ENCODE data around the gene DBN1.
"Not testable (repeated sequence)": the region's sequence is repeated elsewhere in the genome, so short reads cannot be mapped to it uniquely, and the experiment has no call there.

Gene DBN1

DNA sequence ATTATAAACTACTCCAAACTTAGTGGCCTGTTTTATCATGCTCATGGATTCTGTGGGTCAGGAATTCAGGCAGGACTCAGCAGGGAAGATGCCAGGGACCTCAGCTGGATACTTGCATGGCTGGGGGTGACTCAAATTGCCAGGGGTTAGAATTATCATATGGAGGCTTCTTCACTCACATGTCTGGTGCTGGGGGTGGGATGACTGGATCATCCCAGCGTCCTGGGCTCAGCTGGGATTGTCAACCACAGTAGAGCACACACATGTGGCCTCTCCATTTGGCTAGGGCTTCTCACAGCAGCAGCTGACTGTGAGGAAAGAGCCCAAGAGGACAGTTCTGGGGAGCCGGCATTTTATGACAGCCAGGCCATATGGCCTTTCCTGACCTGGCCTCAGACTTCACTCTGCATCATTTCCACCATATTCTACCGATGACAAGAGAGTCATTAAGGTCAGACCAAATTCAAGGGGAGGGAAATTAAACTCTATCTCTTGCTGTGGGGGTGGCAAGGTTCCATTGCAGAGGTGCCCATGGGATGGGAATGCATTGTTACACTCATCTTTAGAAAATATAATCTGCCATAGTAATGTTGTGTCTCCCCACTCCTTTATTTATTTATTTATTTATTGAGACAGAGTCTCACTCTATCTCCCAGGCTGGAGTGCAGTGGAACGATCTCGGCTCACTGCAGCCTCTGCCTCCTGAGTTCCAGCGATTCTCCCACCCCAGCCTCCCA, 52.2 kb downstream of the DBN1 start:
- no peak for DNase-seq (ENCODE audit: low spot score)
- TF ChIP-seq, protein P1, sequence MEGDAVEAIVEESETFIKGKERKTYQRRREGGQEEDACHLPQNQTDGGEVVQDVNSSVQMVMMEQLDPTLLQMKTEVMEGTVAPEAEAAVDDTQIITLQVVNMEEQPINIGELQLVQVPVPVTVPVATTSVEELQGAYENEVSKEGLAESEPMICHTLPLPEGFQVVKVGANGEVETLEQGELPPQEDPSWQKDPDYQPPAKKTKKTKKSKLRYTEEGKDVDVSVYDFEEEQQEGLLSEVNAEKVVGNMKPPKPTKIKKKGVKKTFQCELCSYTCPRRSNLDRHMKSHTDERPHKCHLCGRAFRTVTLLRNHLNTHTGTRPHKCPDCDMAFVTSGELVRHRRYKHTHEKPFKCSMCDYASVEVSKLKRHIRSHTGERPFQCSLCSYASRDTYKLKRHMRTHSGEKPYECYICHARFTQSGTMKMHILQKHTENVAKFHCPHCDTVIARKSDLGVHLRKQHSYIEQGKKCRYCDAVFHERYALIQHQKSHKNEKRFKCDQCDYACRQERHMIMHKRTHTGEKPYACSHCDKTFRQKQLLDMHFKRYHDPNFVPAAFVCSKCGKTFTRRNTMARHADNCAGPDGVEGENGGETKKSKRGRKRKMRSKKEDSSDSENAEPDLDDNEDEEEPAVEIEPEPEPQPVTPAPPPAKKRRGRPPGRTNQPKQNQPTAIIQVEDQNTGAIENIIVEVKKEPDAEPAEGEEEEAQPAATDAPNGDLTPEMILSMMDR (IDR thresholded peaks at IDR 0.05; ENCODE audit: extremely low read depth, missing control alignments) = no peak

DNA sequence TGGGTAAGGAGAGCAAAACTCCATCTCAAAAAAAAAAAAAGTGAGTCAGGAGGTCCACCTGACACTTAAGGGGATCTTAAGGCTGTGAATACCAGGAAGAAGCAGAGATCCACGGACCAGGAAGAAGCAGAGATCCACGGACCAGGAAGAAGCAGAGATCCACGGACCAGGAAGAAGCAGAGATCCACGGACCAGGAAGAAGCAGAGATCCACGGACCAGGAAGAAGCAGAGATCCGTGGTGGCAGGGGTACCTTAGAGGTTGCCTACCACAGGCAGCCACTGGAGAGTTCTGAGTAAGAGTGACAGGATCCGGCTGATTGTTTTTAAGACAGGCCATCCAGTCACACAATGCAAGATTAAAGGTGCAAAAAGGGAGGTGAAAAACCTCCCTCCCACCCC, 53.0 kb downstream of the DBN1 start:
- DNase-seq (ENCODE audit: low spot score) = not testable (repeated sequence)

DNA sequence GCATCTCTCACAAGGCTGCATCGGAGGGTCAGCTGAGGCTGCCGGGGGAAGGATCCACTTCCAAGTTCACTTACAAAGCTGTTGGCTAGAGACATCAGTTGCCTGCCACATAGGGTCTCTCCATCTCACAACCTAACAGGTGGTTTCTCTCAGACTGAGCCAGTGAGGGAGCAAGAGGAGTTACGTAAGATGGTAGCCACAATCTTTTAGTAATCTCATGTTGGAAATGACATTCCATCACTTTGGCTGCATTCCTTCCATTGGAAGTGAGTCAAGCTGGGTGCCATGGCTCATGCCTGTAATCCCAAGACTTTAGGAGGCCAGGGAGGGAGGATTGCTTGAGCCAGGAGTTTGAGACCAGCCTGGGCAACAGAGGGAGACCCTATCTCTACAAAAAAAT, 54.4 kb downstream of the DBN1 start:
- no peak for DNase-seq (ENCODE audit: low spot score)
- TF ChIP-seq, protein P1 (IDR thresholded peaks at IDR 0.05; ENCODE audit: extremely low read depth, missing control alignments) = no peak

DNA sequence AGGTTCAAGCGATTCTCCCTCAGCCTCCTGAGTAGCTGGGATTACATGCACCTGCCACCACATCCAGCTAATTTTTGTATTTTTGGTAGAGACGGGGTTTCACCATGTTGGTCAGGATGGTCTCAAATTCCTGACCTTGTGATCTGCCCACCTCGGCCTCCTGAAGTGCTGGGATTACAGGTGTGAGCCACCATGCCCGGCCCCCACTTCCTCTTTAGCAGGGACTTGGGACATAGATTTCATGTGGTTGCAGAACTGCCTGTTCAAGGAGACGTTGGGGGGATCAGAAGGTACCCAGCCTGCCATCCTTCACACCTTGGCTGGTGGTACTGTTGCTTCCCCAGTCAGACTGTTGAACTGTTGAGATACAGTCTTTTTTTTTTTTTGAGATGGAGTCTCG, 56.4 kb downstream of the DBN1 start:
- not testable (repeated sequence) for DNase-seq (ENCODE audit: low spot score)

DNA sequence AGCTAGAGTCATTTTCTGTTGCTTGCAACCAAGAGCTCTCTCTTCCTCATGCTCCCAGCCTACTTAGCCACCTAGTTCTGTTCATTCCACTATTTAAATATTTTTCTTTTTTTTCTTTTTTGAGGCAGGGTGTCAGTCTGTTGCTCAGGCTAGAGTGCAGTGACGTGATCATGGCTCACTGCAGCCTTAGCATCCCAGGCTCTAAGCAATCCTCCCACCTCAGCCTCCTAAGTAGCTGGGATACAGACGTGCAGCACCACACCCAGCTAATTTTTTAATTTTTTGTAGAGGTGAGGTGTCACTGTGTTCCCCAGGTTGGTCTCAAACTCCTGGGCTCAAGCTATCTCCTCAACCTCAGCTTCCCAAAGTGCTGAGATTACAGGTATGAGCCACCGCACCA, 59.0 kb downstream of the DBN1 start:
- TF ChIP-seq, protein P1 (IDR thresholded peaks at IDR 0.05; ENCODE audit: extremely low read depth, missing control alignments) = no peak
- DNase-seq (ENCODE audit: low spot score) = no peak

DNA sequence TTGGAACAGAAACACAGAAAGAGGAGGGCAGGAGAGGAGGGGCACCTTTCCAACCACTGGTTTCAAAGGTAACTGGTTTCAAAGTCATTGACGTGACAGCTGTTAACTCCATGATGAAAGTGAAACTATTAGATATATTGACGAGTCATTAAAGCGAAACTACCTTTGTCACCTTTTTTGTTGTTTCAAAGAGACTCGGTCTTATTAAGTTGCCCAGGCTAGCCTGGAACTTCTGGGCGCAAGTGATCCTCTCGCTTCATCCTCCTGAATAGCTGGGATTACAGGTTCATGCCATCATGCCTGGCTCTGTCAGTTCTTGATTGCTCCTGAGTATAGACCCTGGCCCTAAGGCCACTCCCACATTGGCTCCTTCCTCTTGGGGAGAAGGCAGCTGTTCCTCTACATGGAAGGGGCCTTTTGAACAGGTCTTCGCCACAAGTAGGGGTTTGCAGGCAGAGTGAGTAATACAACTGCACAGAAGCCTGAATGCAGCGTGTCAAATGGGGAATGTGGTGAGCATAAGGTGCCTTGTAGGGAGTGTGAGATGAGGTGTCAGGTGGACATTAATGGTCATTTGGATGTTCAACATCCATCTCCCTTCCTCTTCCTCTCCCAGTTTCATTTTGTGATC, 60.7 kb downstream of the DBN1 start:
- DNase-seq (ENCODE audit: low spot score) = peak; percentile 60
- TF ChIP-seq, protein P1 (IDR thresholded peaks at IDR 0.05; ENCODE audit: extremely low read depth, missing control alignments) = no peak

DNA sequence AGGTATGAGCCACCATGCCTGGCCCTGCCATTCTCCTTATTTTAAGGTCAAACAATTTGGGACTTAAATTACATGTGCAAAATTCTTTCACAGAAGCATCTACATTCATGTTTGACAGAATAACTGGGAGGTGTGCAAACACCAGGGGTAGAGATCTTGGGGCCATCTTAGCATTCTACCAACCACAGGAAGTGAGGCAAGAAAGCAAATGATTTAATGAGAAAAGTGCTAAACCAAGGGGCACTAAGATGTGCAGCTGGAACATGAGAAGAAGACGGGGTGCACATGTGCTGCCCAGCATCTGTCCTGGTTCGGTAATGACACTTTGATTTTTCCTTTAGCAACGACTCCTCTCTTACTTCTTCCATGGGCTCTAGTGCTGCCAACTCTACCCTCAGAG, 62.9 kb downstream of the DBN1 start:
- TF ChIP-seq, protein P1 (IDR thresholded peaks at IDR 0.05; ENCODE audit: extremely low read depth, missing control alignments) = no peak
- no peak for DNase-seq (ENCODE audit: low spot score)

DNA sequence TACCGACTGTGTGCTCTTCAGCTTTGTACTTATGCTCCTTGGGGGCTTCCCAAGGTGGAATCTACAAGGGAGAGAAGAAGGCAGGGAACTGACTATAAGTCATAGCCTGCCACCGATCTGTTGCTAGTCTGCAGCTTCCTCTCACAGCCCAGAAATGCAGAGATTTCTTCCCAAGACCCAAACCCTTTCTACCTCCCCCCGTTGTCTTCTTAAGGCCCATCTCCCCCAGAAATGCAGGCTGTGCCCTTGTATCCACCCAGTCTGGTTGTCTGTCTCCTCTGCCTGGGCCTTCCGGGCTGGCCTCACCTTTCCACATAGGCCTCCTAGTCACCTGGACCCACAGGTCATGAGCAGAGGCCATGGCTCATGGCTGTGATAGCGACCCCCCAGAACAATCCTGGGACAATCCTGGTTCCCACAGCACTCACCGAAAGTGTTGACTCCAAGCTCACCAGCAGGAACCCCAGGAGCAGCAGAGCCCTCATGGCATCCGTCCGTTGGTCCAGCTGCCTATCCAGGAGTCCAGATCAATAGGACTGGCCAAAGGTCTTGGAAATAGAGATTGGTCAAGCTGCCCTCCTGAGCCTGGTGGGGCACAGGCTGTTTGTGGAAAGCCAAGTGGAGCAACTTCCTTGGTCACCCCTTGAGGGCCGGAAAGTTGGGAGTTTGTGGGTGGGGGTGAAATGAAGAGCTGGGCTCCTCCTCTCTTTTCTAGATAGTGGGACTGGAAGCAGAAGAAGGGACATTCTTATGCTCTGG, 64.2 kb downstream of the DBN1 start, which contains the start of gene F12:
Gene F12 (minus strand): TSS at position 522 of the 759 bp plus-strand sequence. CDS start 37 bp downstream, at position 485.
- DNase-seq (ENCODE audit: low spot score) = no peak
- TF ChIP-seq, protein P1 (IDR thresholded peaks at IDR 0.05; ENCODE audit: extremely low read depth, missing control alignments) = no peak

All from GM20000 (cell line).